IMR-90 (cell line): ENCODE measurements around the gene AATF. TPM values are rescaled to one million over a fixed set of nuclear protein-coding genes. Genes with fewer than 3 reads are reported as not detected.

Experiments
- BHLHE40 ChIP-seq: fragments of 150-350 bp; IDR thresholded peaks from 2 replicates; pipeline ENCODE4 v1.6.1; 2016; ENCODE audit warnings: mild to moderate bottlenecking, low read depth, low read length
- CHD1 ChIP-seq: IDR thresholded peaks from 2 replicates; pipeline ENCODE4 v1.6.1; 2012; ENCODE audit warnings: low read depth, low read length, improper control_type of control experiment
- FOS ChIP-seq: fragments of 150-350 bp; IDR thresholded peaks from 2 replicates; pipeline ENCODE4 v1.6.1; 2016; ENCODE audit warnings: low read depth, low read length
- MAFK ChIP-seq: IDR thresholded peaks from 2 replicates; pipeline ENCODE4 v1.6.1; 2012; ENCODE audit warnings: low read depth, low read length, improper control_type of control experiment
- NFE2L2 ChIP-seq: fragments of 150-350 bp; IDR thresholded peaks from 2 replicates; pipeline ENCODE4 v1.6.1; 2016; ENCODE audit warnings: low read depth, mild to moderate bottlenecking, low read length
- RCOR1 ChIP-seq: IDR thresholded peaks from 2 replicates; pipeline ENCODE4 v1.6.1; 2012; ENCODE audit warnings: mild to moderate bottlenecking, low read length, improper control_type of control experiment; ENCODE audit not compliant: insufficient replicate concordance
- SMC3 ChIP-seq: fragments of 150-350 bp; IDR thresholded peaks from 2 replicates; pipeline ENCODE4 v1.6.1; 2016; ENCODE audit warnings: low read depth, mild to moderate bottlenecking, antibody characterized with exemption, low read length, moderate library complexity
- polyA plus RNA-seq, 3 experiments: library from polyadenylated mRNA; depleted of rRNA; stranded (reverse); fragments of >200 nt; gene quantifications; 2 replicates each; pipeline ENCODE4 v1.2.3, GENCODE V29; 2012; ENCODE audit warnings: low replicate concordance in 1 of 3
- total RNA-seq: library from RNA; depleted of rRNA; stranded (reverse); fragments of >200 nt; gene quantifications from 2 replicates; pipeline ENCODE4 v1.2.3, GENCODE V29; 2012
- TF ChIP-seq, protein P1 (sequence below): fragments of 150-350 bp; IDR thresholded peaks from 2 replicates; pipeline ENCODE4 v1.6.1; 2017; ENCODE audit warnings: mild to moderate bottlenecking, antibody characterized with exemption, low read length, low read depth

AATF gene
- total and polyA plus RNA-seq, 2 of the 4 experiments (the other 2 are of a cell fraction): 21.0 to 34.8 TPM

- TF ChIP-seq, protein P1, sequence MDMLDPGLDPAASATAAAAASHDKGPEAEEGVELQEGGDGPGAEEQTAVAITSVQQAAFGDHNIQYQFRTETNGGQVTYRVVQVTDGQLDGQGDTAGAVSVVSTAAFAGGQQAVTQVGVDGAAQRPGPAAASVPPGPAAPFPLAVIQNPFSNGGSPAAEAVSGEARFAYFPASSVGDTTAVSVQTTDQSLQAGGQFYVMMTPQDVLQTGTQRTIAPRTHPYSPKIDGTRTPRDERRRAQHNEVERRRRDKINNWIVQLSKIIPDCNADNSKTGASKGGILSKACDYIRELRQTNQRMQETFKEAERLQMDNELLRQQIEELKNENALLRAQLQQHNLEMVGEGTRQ: no peak
- TF ChIP-seq RCOR1 (no peak), NFE2L2 (no peak), FOS (no peak), CHD1 (no peak), BHLHE40 (no peak), SMC3 (no peak), MAFK (no peak)
Measured at GRCh38 chr17:37068266-37068665, 119.5 kb downstream of the AATF start (continued).
